Mesenchymal stem cell (in vitro differentiated cells and primary cell): ENCODE data around the gene TSPAN14.
"Not testable (repeated sequence)": the region's sequence is repeated elsewhere in the genome, so short reads cannot be mapped to it uniquely, and the experiment has no call there.

ENCODE experiments used
- DNase-seq: peaks from one replicate; pipeline ENCODE4 v3.0.0-alpha.2; 2013
- H2AFZ ChIP-seq: one replicate; pipeline ENCODE4 v1.6.1; 2013; ENCODE audit warnings: low read depth, mild to moderate bottlenecking, control low read depth, inconsistent platforms, low read length, moderate library complexity
- H2AK5ac ChIP-seq: 2 replicates; pipeline ENCODE4 v1.6.1; 2013; ENCODE audit warnings: low read length, moderate library complexity, mild to moderate bottlenecking, inconsistent platforms; ENCODE audit not compliant: severe bottlenecking
- H2BK120ac ChIP-seq: one replicate; pipeline ENCODE4 v1.6.1; 2013; ENCODE audit warnings: low read depth, mild to moderate bottlenecking, inconsistent platforms, low read length, moderate library complexity
- H2BK12ac ChIP-seq, 2 experiments: one replicate each; pipeline ENCODE4 v1.6.1; 2013; ENCODE audit warnings: inconsistent platforms in 2 of 2, low read length in 2 of 2, mild to moderate bottlenecking in 2 of 2, moderate library complexity in 2 of 2, control low read depth in 1 of 2
- H2BK15ac ChIP-seq: one replicate; pipeline ENCODE4 v1.6.1; 2013; ENCODE audit warnings: mild to moderate bottlenecking, low read depth, inconsistent platforms; ENCODE audit not compliant: poor library complexity, severe bottlenecking
- H2BK5ac ChIP-seq: 2 replicates; pipeline ENCODE4 v1.6.1; 2013; ENCODE audit warnings: low read depth, mild to moderate bottlenecking, low read length, control low read depth, inconsistent platforms; ENCODE audit not compliant: poor library complexity, severe bottlenecking
- H3K14ac ChIP-seq, 2 experiments: one replicate each; pipeline ENCODE4 v1.6.1; 2013; ENCODE audit warnings: inconsistent platforms in 2 of 2, low read length in 2 of 2, control low read depth in 1 of 2, mild to moderate bottlenecking in 1 of 2, moderate library complexity in 1 of 2
- H3K18ac ChIP-seq, 2 experiments: one replicate each; pipeline ENCODE4 v1.6.1; 2013; ENCODE audit warnings: inconsistent platforms in 2 of 2, low read length in 2 of 2, control low read depth in 1 of 2, low read depth in 1 of 2, mild to moderate bottlenecking in 1 of 2
- H3K23ac ChIP-seq, 2 experiments: one replicate each; pipeline ENCODE4 v1.6.1; 2013; ENCODE audit warnings: inconsistent platforms in 2 of 2, low read length in 2 of 2, mild to moderate bottlenecking in 2 of 2, moderate library complexity in 2 of 2, control low read depth in 1 of 2
- H3K27ac ChIP-seq: 2 replicates; pipeline ENCODE4 v1.5.1; 2013; ENCODE audit warnings: mild to moderate bottlenecking, moderate library complexity, low read length, control low read depth, inconsistent platforms; ENCODE audit not compliant: poor library complexity, severe bottlenecking
- H3K27me3 ChIP-seq, 2 experiments: 2 replicates each; pipeline versions ENCODE4 v1.6.1 to v1.7.0; 2013; ENCODE audit warnings: low read length in 2 of 2, mild to moderate bottlenecking in 2 of 2, moderate library complexity in 2 of 2, control low read depth in 1 of 2, inconsistent platforms in 1 of 2; ENCODE audit not compliant: control insufficient read depth in 1 of 2, insufficient read depth in 1 of 2
- H3K36me3 ChIP-seq, 2 experiments: 2 replicates each; pipeline versions ENCODE4 v1.6.1 to v1.7.0; 2013; ENCODE audit warnings: low read length in 2 of 2, control low read depth in 1 of 2, inconsistent platforms in 1 of 2, low read depth in 1 of 2, mild to moderate bottlenecking in 1 of 2; ENCODE audit not compliant: insufficient read depth in 2 of 2, control insufficient read depth in 1 of 2
- H3K4ac ChIP-seq, 2 experiments: one replicate each; pipeline ENCODE4 v1.6.1; 2013; ENCODE audit warnings: inconsistent platforms in 2 of 2, low read length in 2 of 2, mild to moderate bottlenecking in 2 of 2, moderate library complexity in 2 of 2, control low read depth in 1 of 2, low read depth in 1 of 2
- H3K4me1 ChIP-seq: 2 replicates; pipeline ENCODE4 v1.6.1; 2013; ENCODE audit warnings: low read depth, low read length, control low read depth; ENCODE audit not compliant: control insufficient read depth, insufficient read depth
- H3K4me2 ChIP-seq: 2 replicates; pipeline ENCODE4 v1.6.1; 2013; ENCODE audit warnings: low read length, mild to moderate bottlenecking, inconsistent platforms; ENCODE audit not compliant: poor library complexity, severe bottlenecking
- H3K4me3 ChIP-seq, 2 experiments: 2 replicates each; pipeline versions ENCODE4 v1.5.1 to v1.7.0; 2013; ENCODE audit warnings: low read length in 2 of 2, mild to moderate bottlenecking in 2 of 2, control low read depth in 1 of 2, low read depth in 1 of 2; ENCODE audit not compliant: insufficient read depth in 1 of 2
- H3K79me1 ChIP-seq: replicated peaks from 2 replicates; pipeline ENCODE4 v1.6.1; 2013; ENCODE audit warnings: mild to moderate bottlenecking, control low read depth, low read length, inconsistent platforms; ENCODE audit not compliant: poor library complexity, severe bottlenecking
- H3K9ac ChIP-seq: 2 replicates; pipeline ENCODE4 v1.7.0; 2013; ENCODE audit warnings: mild to moderate bottlenecking, low read length, moderate library complexity
- H3K9me3 ChIP-seq: 2 replicates; pipeline ENCODE4 v1.7.0; 2013; ENCODE audit warnings: mild to moderate bottlenecking, low read length; ENCODE audit not compliant: control insufficient read depth
- H4K8ac ChIP-seq: one replicate; pipeline ENCODE4 v1.6.1; 2013; ENCODE audit warnings: inconsistent platforms, mild to moderate bottlenecking, low read length, moderate library complexity
- H4K91ac ChIP-seq: one replicate; pipeline ENCODE4 v1.6.1; 2013; ENCODE audit warnings: mild to moderate bottlenecking, low read length, inconsistent platforms
- WGBS: methylation state at CpG from one replicate; pipeline ENCODE4 v1.1.7; 2013; ENCODE audit warnings: mixed read lengths; 5-methylcytosine and 5-hydroxymethylcytosine counted together

The TSPAN14 gene

DNA sequence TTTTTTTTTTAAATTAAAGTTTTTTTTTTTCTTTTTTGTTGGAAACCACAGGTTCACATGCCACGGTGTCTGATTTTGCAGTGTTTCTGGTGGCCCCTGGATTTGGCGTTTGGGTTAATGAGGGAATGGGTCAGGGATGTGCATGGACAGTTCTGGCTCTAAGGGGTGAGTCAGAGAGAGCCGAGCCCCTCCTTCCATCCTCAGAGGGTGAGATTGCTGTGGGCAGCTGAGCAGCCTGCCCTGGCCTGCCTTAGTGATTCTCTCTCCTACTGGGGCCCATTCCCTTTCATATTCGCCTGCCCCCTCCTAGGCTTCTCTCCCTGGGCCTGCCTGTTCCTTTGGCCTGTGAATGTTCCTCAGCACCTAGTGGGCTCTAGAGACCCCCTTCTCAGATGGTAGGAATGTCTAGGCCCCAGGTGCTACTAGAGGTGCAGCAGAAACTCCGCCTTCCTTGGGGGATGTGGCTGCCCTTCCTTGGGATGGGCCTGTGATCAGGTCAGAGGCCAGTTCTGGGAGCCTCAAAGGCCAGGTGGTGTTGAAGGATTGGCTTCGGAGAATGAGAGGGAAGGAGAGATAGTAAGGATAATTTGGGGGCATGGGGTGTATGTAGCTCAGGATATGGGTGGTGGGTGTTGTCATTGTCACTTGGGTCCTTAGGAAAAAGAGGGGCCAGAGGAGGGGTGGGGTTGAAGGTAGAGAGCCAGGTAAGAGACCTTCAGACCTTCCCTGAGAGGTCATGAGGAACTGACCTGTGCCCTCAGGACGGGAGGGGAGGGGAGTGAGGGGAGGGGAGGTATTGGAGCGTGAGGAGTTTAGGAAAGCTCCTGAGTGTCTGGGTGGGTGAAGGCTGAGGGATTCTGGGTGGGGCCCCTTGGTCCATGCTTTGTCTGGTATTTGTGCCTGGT is 19.8 kb downstream of the TSPAN14 start:
- Histone ChIP-seq H3K14ac (no peak overlapping the region), H4K91ac (peak overlapping the region; percentile 90), H2AK5ac (peak overlapping the region; percentile 71), H3K4me1 (peaks cover 36% of the 10 kb centered on the region), H3K4ac (peak overlapping the region in 1 of 2 experiments; percentile 73), H3K27me3 (no peaks in the 10 kb centered on the region), H2BK12ac (peak overlapping the region; percentile 55 to 63), H2AFZ (no peak overlapping the region), H3K9ac (peak overlapping the region; percentile 62), H3K4me3 (peak overlapping the region in 1 of 2 experiments; percentile 23), H2BK15ac (peak overlapping the region; percentile 33), H3K36me3 (peaks cover 39 to 40% of the 10 kb centered on the region in 2 experiments), H4K8ac (peak overlapping the region; percentile 78), H3K4me2 (no peak overlapping the region), H3K9me3 (peaks cover 7% of the 10 kb centered on the region), H3K23ac (peak overlapping the region in 1 of 2 experiments; percentile 3), H3K18ac (no peak overlapping the region), H2BK120ac (peak overlapping the region; percentile 42), H3K79me1 (no peaks in the 10 kb centered on the region), H3K27ac (peak overlapping the region; percentile 85), H2BK5ac (peak overlapping the region; percentile 48)
- DNase-seq = peak; percentile 54
- WGBS = 79% methylated on average over 7 of the region's 8 CpGs

DNA sequence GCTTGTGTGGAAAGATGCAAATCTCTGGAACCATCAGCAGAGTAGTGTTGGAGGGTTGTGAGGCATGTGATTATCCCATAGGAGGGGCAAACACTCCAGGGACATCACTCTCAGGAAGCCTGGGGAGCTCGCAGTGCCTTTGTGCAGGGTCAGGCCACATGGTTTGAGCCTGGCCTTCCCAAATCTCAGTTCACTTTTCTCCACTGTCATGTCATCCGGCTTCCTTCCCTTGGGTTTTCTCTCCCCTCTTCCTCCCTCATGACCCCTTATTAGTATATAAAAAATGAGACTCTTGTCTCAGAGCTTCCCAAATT is 20.4 kb downstream of the TSPAN14 start:
- H3K9ac ChIP-seq = peak overlapping the region; percentile 62
- H4K91ac ChIP-seq = peak overlapping the region; percentile 78
- H2BK5ac ChIP-seq = no peak overlapping the region
- peaks cover 34 to 39% of the 10 kb centered on the region in 2 experiments for H3K36me3 ChIP-seq
- H3K18ac ChIP-seq = no peak overlapping the region
- H2AK5ac ChIP-seq = no peak overlapping the region
- DNase-seq = no peak
- H3K4me1 ChIP-seq = peaks cover 35% of the 10 kb centered on the region
- no peak overlapping the region for H2BK15ac ChIP-seq
- no peak overlapping the region for H3K4me2 ChIP-seq
- no peaks in the 10 kb centered on the region for H3K27me3 ChIP-seq
- H3K27ac ChIP-seq = peak overlapping the region; percentile 85
- no peak overlapping the region for H3K14ac ChIP-seq
- H3K23ac ChIP-seq = no peak overlapping the region
- peak overlapping the region; percentile 42 for H2BK120ac ChIP-seq
- H3K9me3 ChIP-seq = peaks cover 7% of the 10 kb centered on the region
- WGBS = 78% methylated on average over 1 of the region's 2 CpGs
- H4K8ac ChIP-seq = peak overlapping the region; percentile 23
- H3K79me1 ChIP-seq = no peaks in the 10 kb centered on the region
- no peak overlapping the region for H2AFZ ChIP-seq
- peak overlapping the region in 1 of 2 experiments; percentile 23 for H3K4me3 ChIP-seq
- no peak overlapping the region for H3K4ac ChIP-seq
- no peak overlapping the region for H2BK12ac ChIP-seq

DNA sequence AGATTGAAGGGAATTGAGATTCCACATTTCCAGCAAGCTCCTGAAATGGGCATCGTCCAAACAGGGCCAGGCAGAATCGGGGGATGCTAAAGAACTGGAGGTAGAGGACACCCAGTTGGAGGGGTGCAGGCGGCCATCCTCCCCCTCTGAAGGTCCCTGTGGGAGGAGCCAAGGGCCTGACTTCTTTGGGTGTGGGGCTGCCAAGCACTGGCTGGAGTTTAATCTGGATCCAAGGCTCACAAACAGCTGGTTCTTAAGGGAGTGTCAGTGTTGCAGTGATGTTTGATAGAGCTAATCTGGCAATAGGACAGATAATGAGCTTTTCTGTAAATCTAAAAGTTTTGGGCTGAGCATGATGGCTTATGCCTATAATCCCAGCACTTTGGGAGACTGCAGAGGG is 20.8 kb downstream of the TSPAN14 start:
- H3K27ac ChIP-seq = peak overlapping the region; percentile 85
- peaks cover 32 to 39% of the 10 kb centered on the region in 2 experiments for H3K36me3 ChIP-seq
- H3K4ac ChIP-seq = no peak overlapping the region
- H2BK12ac ChIP-seq = no peak overlapping the region
- no peak overlapping the region for H3K4me3 ChIP-seq
- H3K79me1 ChIP-seq = no peaks in the 10 kb centered on the region
- H3K9ac ChIP-seq = peak overlapping the region; percentile 62
- H3K4me2 ChIP-seq = no peak overlapping the region
- peaks cover 7% of the 10 kb centered on the region for H3K9me3 ChIP-seq
- no peak overlapping the region for H2BK5ac ChIP-seq
- H3K14ac ChIP-seq = no peak overlapping the region
- H2AFZ ChIP-seq = no peak overlapping the region
- H2BK120ac ChIP-seq = no peak overlapping the region
- peak overlapping the region; percentile 64 for H2AK5ac ChIP-seq
- H3K4me1 ChIP-seq = peaks cover 35% of the 10 kb centered on the region
- H3K18ac ChIP-seq = no peak overlapping the region
- H3K23ac ChIP-seq = no peak overlapping the region
- H4K8ac ChIP-seq = no peak overlapping the region
- WGBS = 97% methylated on average over 3 of the region's 3 CpGs
- H4K91ac ChIP-seq = no peak overlapping the region
- no peak for DNase-seq
- H2BK15ac ChIP-seq = no peak overlapping the region
- no peaks in the 10 kb centered on the region for H3K27me3 ChIP-seq

DNA sequence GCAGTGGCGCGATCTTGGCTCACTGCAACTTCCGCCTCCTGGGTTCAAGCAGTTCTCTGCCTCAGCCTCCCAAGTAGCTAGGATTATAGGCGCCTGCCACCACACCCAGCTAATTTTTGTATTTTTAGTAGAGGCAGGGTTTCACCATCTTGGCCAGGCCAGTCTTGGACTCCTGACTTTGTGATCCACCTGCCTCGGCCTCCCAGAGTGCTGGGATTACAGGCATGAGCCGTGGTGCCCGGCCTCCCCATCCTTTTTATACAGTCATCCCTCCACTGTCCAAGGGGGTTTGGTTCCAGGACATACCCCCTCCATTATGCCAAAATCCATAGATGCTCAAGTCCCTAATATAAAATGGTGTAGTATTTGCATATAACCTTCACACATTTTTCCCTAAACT is 21.5 kb downstream of the TSPAN14 start:
- not testable (repeated sequence) for H3K18ac ChIP-seq, H3K79me1 ChIP-seq, H3K23ac ChIP-seq, H2BK120ac ChIP-seq, H2BK5ac ChIP-seq, DNase-seq, H3K9me3 ChIP-seq, H2BK15ac ChIP-seq, H3K4me3 ChIP-seq, H3K4me2 ChIP-seq, H3K9ac ChIP-seq, H3K27ac ChIP-seq, H3K4ac ChIP-seq, H3K14ac ChIP-seq, H2BK12ac ChIP-seq, H3K27me3 ChIP-seq, H2AFZ ChIP-seq, H4K91ac ChIP-seq, H4K8ac ChIP-seq
- peaks cover 34% of the 10 kb centered on the region for H3K4me1 ChIP-seq
- 100% methylated on average over 7 of the region's 7 CpGs for WGBS
- peaks cover 25 to 37% of the 10 kb centered on the region in 2 experiments for H3K36me3 ChIP-seq
- H2AK5ac ChIP-seq = peak overlapping the region; percentile 65
